ENCODE data around the gene RABEP2. TPM values are rescaled to one million over a fixed set of nuclear protein-coding genes. Genes with fewer than 3 reads are reported as not detected.
"Not testable (repeated sequence)": the region's sequence is repeated elsewhere in the genome, so short reads cannot be mapped to it uniquely, and the experiment has no call there.

The RABEP2 gene, protein sequence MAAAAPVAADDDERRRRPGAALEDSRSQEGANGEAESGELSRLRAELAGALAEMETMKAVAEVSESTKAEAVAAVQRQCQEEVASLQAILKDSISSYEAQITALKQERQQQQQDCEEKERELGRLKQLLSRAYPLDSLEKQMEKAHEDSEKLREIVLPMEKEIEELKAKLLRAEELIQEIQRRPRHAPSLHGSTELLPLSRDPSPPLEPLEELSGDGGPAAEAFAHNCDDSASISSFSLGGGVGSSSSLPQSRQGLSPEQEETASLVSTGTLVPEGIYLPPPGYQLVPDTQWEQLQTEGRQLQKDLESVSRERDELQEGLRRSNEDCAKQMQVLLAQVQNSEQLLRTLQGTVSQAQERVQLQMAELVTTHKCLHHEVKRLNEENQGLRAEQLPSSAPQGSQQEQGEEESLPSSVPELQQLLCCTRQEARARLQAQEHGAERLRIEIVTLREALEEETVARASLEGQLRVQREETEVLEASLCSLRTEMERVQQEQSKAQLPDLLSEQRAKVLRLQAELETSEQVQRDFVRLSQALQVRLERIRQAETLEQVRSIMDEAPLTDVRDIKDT
- total RNA-seq: 25.3 and 31.2 TPM in 2 replicates

DNA sequence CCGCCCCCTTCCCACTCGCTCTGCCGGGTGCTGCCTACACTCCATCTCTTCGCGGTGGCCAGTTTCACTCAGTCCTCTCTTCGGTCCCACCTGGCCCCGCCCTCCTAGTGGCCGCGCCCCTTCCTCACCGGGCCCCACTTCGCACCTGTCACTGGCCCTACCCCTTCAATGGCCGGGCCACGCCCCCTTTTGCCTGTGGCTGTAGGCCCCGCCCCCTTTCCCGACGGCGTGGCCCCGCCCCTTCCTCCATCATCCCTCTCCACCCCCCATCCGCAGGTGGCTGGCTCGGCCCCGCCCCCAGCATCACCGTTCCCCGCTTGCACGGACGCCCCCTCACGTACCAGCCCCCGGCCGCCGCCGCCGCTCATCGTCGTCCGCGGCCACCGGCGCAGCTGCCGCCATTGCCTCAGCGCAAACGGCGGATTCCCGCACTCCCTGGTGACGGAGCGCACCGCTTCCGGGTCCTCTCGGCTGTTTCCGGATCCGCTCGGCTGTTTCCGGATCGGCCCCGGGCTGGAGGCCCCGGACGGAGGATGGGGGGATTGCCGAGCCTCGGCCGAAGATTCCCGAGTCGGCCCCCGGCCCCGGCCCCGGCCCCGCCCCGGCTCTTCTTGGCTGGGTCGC lies at the start of gene RABEP2:
Gene RABEP2 (minus strand): TSS at position 477 of the 624 bp plus-strand sequence. CDS start 75 bp downstream, at position 402.
- peak; percentile 88 to 90 for DNase-seq (ENCODE audit: low read depth in 2 of 2)

DNA sequence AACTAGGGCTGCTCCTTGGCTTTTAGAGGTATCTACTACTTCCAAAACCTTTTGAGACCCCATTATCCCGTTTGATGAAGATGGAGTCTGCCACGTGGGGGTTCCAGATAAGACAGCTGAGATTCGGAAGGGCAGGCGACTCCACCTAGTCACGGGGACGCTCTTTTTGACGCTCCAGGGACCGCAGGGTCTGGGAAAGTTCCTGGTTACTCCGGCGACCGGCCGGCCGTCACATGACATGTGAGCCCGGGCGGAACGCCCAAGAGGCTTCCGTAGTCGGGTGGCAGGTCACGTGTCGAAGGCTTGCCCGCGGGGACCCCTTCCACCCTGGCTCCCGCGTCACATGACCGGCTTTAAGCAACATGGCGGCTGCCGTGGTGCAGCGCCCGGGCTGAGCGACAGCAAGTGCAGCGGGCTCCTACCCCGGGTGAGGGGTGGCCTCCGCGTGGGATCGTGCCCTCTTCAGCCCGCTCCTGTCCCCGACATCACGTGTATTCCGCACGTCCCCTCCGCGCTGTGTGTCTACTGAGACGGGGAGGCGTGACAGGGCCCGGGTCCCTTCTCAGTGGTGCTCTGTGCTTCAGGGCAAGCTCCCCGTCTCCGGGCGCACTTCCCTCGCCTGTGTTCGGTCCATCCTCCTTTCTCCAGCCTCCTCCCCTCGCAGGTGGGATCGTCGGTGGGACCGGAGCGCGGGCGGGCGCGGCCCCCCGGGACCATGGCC lies 49.6 kb upstream of the RABEP2 start, which contains the start of gene SPNS1:
Gene SPNS1 (plus strand): TSS at position 342 of the 721 bp plus-strand sequence. CDS start 374 bp downstream, at position 716.
- peak; percentile 98 to 99 for DNase-seq (ENCODE audit: low read depth in 2 of 2)

DNA sequence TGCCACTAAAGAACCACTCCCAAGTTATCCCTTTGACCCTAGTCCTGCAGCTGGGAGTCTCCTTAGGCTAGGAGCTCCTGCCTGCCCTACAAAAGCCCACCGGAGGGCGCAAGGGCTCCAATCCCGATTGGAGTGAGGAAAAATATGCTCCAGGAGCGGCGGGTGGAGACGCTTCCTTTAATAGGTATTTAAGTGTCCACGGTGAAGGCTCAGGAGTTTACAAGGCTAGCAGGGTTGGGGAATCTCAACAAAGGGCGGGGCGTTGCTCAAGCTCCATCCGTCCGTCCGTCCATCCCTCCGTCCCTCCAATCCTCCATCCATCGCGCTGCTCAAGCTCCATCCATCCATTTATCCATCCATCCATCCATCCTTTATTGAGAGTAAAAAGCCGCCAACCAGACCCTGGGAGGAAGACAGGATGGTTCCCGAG lies 49.0 kb upstream of the RABEP2 start:
- DNase-seq (ENCODE audit: low read depth in 2 of 2): peak; percentile 70 to 79

DNA sequence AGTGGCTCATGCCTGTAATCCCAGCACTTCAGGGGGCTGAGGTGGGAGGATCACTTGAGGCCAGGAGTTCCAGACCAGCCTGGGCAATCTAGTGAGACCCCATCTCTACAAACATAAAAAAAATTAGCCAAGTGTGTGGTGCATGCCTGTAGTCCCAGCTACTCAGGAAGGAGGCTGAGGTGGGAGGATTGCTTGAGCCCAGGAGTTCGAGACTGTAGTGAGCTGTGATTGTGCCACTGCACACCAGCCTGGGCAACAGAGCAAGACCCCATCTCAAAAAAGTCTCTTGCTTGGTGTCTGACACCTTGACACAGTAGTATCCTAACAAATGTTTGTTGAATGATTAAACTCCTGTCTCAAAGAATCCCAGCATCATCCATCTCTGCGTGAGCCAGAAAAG lies 44.7 kb upstream of the RABEP2 start:
- DNase-seq (ENCODE audit: low read depth in 2 of 2): not testable (repeated sequence)

DNA sequence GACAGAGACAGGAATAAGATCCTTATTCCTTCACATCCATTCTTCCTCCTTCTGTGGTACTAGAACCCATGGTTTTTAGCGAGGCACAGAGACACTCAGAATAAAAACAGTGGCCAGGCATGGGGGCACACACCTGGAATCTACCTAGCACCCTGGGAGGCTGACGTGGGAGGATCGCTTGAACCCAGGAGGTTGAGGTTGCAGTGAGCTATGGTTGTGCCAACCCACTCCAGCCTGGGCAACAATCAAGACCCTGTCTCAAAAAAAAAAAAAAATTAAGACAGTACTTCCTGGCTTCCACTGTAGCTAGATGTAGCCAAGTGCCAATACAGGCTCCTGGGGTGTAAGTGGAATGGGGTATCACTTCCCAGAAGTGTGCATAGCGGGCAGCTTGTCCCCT lies 42.1 kb upstream of the RABEP2 start:
- DNase-seq (ENCODE audit: low read depth in 2 of 2): no peak

DNA sequence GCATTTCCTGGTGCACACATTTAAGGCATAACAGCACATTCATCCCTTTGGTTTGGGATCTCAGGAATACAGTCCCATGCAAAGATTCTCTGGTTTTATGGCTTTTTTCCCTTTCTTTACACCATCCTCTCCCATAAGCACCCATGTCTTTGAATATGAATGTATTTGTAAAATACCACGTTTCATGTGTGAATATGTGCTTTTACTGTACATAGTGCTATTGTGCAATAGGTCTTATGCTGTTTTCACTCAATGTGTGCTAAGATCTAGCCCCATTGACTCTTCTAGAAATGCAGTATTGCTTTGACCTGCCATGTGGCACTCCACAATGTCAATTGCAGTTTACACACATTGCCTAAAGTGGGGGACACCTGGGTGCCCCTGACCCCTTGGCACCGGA lies 39.5 kb upstream of the RABEP2 start:
- DNase-seq (ENCODE audit: low read depth in 2 of 2): no peak

DNA sequence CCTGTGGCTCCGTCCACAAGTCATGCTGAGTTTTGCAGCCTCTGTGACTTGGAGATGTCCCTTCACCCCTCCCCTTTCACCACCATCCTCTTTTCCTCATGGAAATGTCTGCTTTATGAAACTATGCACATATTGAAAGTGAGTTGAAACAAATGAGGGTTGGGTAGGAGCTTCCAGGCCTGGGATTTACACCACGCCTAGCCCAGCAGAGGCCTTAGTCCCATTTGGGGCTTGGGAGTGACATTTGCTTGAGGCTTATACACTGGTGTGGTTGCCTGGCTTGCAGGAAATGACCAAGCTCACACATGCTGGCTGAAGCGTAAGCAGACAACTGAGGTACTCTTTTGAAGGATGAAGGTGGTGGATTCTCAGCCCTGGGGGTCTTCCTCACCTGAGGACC lies 39.0 kb upstream of the RABEP2 start:
- DNase-seq (ENCODE audit: low read depth in 2 of 2): no peak

DNA sequence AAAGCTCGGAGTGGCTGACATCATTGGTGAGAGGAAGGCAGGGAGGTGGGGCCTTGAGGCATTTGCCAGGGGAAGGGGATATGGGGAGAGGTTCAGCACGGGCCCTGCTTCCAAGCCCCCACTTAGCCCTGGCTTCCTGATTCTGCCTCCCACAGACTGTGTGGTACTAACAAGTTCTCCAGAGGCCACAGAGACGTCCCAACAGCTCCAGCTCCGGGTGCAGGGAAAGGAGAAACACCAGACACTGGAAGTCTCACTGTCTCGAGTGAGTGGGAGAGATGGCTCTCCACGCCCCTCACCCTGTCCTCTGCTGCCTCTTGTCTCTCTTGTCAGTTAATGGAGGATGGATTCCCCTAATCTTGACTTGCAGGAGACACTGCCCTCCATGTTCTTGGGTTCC lies 33.8 kb upstream of the RABEP2 start:
- no peak for DNase-seq (ENCODE audit: low read depth in 2 of 2)

DNA sequence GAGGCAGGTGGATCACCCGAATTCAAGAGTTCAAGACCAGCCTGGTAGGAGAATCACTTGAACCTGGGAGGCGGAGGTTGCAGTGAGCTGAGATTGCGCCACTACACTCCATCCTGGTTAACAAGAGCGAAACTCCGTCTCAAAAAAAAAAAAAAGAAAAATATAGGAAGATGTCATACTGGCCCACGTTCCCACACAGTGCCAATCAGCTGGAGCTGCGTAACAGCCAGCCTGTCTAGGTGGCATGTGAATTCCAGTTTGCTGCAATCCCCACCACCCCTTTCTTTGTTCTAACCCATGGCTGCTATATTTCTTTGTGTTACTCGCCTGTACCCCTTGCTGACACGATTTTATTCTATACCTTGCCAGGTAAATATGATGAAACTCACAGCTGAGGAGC lies 33.2 kb upstream of the RABEP2 start:
- DNase-seq (ENCODE audit: low read depth in 2 of 2): no peak

DNA sequence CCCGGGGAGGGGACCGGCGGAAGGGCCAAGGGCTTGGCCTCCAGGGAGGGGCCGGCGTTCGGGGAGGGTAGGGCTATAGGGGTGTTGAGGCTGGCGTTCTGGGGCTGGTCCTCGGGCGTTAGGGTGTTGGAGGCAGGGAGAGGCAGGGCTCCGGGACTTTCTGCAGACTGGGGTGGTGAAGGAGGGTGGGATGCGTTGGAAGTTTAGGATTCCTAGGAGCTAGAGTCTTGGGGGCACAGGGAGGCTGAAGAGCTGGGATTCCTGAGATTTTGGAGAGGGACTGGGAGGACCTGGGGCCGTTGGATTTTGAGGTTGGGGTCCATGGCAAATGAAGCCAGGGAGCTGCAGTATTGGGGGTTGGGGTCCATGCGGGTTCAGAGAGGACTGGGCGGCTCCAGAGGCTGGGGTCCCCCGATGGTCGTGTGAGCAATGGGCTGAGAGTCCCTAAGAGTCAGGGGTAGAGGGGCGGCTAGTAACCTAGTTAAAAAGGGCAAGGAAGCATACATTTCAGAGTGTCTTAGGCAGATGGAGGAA lies 26.4 kb upstream of the RABEP2 start:
- DNase-seq (ENCODE audit: low read depth in 2 of 2): no peak

DNA sequence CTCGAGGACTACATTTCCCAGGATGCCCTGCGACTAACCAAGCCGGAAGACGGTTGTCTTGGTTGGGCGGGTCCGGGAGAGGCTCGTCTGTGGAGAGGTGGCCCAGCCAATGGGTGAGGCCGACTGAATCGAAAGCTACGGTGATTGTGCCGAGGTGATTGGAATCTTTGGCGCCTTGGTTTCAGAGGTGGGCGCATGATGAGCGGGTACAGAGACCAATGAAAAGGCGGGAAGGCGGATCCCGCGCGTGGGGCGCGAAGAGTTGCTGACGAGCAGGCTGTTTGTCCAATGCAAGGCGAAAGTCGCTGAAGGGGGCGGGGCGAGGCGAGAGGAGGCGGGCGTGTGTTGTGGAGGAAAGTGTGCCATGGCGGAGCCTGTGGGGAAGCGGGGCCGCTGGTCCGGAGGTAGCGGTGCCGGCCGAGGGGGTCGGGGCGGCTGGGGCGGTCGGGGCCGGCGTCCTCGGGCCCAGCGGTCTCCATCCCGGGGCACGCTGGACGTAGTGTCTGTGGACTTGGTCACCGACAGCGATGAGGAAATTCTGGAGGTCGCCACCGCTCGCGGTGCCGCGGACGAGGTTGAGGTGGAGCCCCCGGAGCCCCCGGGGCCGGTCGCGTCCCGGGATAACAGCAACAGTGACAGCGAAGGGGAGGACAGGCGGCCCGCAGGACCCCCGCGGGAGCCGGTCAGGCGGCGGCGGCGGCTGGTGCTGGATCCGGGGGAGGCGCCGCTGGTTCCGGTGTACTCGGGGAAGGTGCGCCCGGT lies 25.8 kb upstream of the RABEP2 start, which contains the start of gene NFATC2IP:
Gene NFATC2IP (plus strand): TSS at position 290 of the 762 bp plus-strand sequence. CDS start 75 bp downstream, at position 365.
- peak; percentile 100 for DNase-seq (ENCODE audit: low read depth in 2 of 2)

DNA sequence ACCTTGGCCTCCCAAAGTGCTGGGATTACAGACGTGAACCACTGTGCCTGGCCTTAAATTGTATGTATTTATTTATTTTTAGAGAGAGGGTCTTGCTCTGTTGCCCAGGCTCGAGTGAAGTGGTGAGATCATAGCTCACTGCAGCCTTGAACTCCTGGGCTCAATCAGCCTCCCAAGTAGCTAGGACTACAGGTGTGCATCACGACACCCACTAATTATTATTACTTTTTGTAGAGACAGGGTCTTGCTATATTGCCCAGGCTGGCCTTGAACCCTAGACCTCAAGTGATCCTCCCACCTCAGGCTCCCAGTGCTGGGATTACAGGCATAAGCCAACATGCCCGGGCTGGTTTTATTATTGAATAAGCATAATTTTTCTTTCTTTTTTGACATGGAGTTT lies 21.6 kb upstream of the RABEP2 start:
- DNase-seq (ENCODE audit: low read depth in 2 of 2): no peak

DNA sequence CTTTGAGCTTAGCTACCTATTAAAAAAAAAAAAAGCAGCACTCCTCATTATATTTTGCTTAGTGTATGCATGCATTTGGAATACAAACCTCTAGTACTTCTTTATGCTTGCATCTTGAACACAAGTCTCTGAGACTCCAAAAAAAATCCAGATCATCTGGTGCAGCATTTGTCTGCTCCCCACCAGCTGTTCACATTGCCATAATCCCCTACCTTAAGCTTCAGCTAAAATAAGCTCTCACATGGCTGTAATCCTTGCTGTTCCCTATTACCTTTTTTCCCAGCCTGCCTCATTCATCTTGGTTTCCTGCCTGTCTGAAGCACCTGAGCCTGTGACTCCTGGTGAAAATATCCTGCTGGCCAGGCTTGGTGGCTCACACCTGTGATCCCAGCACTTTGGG lies 18.2 kb upstream of the RABEP2 start:
- no peak for DNase-seq (ENCODE audit: low read depth in 2 of 2)

DNA sequence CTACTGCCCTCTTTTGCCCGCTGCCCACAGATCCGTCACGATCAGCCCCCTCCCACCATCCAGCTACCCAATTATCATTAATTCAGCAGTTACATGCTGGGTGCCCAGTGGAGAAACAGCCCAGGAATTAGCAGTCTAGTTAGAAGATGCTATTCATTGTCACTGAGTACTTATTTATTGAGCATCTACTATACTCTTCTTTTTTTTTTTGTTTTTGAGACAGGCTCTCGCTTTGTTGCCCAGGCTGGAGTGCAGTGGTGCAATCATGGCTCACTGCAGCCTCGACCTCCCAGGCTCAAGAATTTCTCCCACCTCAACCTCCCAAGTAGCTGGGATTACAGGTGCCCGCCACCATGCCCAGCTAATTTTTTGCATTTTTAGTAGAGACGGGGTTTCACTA lies 14.8 kb upstream of the RABEP2 start:
- DNase-seq (ENCODE audit: low read depth in 2 of 2): not testable (repeated sequence)

DNA sequence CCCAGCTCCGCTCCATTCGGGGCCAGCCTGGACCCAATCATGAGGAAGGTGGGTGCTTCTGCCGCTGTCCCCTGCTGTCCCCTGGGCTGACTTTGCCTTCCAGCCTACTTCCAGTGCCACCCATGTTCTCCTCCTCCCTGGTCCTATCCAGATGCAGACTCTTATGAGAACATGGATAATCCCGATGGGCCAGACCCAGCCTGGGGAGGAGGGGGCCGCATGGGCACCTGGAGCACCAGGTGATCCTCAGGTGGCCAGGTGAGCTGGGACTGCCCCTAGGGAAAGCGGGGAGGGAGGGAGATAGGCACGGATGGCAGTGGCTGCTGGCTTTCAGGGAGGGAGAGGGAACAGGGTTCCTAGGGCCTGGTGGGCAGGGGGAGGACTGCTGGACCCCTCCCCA lies 13.7 kb upstream of the RABEP2 start:
- DNase-seq (ENCODE audit: low read depth in 2 of 2): no peak

DNA sequence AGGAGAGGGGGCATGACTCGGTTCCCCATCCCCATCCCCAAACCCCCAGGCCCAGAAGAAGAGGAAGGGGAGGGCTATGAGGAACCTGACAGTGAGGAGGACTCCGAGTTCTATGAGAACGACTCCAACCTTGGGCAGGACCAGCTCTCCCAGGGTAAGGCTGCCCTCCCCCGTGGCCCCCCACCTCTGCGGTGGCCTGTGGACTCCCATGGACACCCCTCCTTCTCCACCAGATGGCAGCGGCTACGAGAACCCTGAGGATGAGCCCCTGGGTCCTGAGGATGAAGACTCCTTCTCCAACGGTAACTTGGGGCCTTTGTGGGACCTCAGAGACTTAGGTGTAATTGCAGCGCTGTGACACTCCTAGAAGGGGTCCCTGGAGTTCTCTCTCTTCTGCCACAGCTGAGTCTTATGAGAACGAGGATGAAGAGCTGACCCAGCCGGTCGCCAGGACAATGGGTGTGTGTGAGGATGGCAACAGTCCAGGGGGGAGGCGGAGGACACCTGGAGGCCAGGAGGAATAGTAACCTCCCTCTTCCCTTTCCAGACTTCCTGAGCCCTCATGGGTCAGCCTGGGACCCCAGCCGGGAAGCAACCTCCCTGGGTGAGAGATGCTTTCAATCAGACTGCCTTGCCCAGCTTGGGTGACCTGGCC lies 12.3 kb upstream of the RABEP2 start:
- no peak for DNase-seq (ENCODE audit: low read depth in 2 of 2)

DNA sequence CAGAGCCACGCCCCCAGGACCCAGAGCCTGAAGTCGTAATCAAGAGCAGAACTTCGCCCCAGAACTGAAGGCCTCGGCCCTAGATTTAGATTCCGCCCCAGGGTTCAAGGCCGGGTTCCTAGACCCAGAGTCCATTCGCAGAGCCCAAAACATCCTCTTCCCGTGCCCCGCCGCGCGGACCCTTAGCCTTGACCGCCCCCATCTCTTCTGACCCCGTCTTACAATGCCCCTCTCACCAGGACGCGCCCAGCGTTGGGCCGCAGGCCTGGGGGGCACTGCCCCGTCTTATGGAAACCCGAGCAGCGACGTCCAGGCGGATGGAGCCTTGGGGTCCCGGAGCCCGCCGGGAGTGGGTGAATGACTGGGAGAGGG lies 11.7 kb upstream of the RABEP2 start:
- no peak for DNase-seq (ENCODE audit: low read depth in 2 of 2)

DNA sequence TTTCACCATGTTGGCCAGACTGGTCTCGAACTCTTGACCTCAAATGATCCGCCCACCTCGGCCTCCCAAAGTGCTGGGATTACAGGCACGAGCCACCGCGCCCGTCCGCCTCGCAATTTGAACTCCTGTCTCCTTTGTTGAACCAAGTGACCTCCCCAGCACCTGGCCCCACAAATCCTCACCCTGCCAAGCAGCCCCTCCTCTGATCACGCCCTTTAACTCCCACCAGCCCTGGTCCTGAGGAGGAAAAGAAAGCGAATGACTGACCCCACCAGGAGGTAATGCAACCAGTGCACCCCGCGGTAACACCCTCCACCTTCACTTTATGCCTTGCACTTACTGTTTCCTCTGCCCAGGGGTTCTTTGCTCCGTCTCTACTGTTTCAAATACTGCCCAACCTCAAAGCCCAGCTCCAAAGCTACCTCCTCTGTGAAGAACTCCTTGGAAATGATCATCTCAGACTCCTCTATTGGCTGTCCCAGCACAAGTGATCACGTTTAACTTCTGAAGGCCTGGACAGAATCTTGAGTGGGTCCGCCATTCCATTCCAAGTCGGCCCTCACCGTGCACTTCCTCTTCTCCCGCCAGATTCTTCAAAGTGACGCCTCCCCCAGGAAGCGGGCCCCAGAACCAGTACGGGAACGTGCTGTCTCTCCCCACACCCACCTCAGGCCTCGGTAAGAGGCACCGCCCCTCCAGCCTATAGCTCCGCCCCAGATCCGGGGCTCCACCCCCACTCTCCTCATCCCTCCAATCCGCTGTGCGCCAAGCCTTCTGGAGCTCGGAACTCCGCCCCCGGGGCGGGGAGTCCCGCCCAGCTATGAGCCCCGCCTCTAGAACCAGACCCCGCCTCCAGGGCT lies 11.1 kb upstream of the RABEP2 start:
- DNase-seq (ENCODE audit: low read depth in 2 of 2): peak; percentile 82 to 88

DNA sequence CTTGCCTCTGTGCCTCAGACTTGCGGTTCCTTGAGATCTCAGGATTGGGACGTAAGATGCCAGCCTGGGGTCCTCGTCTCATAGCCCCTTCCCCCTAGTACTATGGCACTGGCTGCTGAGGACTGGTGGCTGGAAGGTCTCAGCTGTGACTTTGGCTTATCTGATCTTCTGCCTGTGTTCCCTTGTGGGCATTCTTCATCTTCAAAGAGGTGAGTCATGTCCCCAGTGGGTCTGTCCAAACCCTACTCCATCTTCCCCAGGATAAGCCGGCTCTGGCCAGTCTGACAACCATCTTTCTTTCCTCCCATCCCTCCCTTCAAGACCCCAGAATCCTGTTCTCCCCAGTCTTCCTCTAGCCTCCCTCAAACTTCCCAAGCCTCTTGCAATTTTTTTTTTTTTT lies 10.3 kb upstream of the RABEP2 start:
- DNase-seq (ENCODE audit: low read depth in 2 of 2): no peak
